GM19395 (cell line): ENCODE data around the gene DLGAP4.

ENCODE experiments used
- ATAC-seq: cut with Tn5 transposase; IDR thresholded peaks from one replicate; pipeline ENCODE4 v1.9.1; 2021; ENCODE audit warnings: mild to moderate bottlenecking, moderate library complexity; ENCODE audit not compliant: unreplicated experiment

The DLGAP4 gene

GRCh38 chr20:36440370-36441026 is 134.4 kb downstream of the DLGAP4 start:
- ATAC-seq, result no peak

- no peak for ATAC-seq
Observed at GRCh38 chr20:36441027-36441414, 134.9 kb downstream of the DLGAP4 start.

- no peak for ATAC-seq
Observed at GRCh38 chr20:36441416-36441815, 135.3 kb downstream of the DLGAP4 start.

- no peak for ATAC-seq
Observed at GRCh38 chr20:36445847-36446246, 139.7 kb downstream of the DLGAP4 start.

DNA sequence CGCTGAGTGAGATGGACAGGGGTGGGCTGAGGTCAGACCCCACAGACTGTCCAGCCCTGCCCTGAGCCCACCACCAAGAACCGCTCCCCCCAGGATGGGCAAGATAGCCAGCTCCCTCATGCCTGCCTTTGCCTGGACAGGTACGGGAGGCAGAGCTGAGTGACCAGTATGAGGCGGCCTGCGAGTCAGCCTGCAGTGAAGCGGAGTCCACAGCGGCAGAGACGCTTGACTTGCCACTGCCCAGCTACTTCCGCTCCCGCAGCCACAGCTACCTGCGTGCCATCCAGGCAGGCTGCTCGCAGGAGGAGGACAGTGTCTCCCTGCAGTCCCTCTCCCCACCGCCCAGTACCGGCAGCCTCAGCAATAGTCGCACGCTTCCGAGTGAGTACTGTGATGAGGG is 140.4 kb downstream of the DLGAP4 start:
- no peak for ATAC-seq

GRCh38 chr20:36447101-36447500 is 141.0 kb downstream of the DLGAP4 start:
- no peak for ATAC-seq

GRCh38 chr20:36449663-36450062 is 143.5 kb downstream of the DLGAP4 start:
- no peak for ATAC-seq

GRCh38 chr20:36454332-36454697 is 148.2 kb downstream of the DLGAP4 start:
- ATAC-seq, result no peak

DNA sequence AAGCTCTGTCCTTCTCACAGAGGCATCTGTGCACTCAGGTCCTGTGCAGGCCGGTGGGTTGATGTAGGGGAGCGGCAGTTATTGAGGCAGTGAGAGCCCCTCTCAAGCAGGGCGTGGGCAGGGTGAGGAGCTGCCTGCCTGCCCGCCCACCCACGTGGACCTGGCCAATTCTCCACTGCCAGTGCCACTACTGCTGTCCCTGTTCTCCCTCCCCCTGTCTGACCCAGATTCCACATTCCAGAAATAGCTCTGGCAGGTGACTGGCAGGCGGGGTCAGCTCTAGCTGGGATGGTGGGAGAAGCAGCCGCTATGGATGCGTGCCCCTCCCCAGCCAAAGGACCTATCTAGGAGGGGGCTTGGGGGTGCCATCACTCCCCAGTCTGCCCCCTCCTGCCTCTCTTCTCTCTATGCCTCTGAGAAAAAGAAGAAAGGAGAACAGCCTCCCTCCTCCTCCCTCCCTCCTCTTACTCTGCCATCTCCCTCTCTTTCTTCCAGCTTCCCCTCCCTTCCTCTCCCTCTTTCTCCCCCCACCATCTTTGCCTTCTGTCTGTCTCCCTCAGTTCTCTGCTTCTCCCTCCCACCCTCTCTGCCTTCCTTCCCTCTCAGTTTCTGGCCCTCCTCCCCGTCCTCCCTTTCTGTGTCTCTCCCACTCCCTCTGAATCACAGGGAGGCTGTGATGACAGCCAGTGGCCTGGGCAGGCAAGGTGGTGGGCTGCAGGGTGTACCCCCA is 148.7 kb downstream of the DLGAP4 start:
- no peak for ATAC-seq

GRCh38 chr20:36455972-36456625 is 150.0 kb downstream of the DLGAP4 start:
- ATAC-seq, result no peak

DNA sequence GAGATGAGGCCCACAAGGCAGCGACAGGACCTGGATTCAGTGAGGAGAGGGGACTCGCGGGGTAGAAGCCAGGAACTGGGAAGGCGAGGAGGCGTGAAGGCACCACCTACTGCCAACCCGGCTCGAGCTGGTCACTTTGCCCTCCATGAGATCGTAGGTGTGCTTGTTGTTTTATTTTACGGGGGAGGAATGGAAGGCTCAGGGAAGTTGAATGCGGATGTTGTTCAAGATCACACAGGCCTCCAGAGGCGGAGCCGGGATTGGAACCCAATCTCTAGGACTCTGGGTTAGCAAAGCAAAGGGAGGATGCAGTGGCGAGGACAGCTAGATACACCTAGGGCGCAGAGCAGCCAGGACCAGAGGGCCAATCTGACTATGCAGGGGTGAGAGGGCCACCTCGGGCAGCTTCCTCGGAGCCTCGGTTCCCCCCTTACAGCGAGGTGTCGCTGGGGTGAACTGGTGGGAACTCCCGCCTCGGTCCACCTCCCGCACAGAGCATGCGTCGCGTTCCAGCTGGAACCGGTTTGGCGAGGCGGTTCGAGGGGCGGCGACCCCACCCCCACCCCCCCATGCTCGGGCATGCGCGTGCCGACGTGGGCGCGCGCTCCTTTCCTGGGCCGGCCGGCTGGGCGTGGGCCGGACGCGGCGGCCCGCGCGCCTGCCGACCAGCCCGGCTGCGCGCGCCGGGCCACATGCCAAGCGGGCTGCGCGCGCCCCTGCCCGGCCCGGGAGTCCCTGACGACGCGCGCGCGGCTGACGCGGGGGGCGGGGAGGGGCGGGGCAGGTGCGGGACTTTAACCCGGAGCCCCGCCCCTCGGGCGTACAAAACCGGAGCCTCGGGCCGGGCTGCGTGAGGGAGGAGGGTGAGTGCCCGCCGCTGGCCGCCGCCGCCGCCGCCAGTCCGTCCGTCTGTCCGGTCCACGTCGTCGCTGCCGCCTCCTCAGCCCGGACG is 154.8 kb downstream of the DLGAP4 start:
- peak; percentile 64 for ATAC-seq

DNA sequence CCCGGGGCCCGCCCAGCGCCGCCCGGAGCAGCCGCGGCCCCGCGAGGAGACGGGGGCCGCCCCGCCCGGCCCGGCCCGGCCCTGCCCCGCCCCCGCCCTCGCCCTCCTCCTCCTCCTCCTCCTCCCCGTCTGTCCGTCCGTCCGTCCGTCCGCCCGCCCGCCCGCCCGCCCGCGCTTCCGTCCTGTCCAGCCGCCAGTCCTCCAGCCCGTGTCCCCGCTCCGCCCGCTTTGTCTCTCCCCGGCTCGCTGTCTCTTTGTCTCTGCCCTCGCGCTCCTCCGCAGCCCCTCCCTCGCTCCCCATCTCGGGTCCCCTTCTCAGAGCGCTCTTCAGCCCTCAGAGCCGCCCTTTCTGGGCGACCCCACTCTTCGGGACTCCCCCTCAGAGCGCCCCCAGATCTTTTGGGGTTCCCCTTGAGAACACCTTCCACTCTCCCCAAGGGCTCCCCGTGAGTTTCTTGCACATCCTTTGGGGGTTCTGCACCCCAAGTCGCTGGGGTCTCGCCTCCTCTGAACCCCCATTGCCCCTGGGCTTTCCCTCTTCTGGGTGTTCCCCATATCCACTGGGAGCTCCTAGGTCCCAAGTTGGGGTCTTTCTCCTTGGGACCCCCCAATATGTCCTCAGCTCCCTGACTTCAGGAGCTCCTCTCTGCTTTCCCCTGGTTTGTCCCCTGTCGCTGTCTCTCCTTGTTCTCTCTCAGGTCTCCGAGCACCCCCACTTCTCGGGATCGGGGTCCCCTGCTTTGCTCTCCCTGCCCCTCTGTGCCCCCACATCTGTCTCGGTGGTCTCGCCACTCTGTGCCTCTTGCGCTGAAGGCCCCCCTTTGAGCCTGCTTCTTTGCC is 155.7 kb downstream of the DLGAP4 start:
- ATAC-seq, result peak; percentile 26

DNA sequence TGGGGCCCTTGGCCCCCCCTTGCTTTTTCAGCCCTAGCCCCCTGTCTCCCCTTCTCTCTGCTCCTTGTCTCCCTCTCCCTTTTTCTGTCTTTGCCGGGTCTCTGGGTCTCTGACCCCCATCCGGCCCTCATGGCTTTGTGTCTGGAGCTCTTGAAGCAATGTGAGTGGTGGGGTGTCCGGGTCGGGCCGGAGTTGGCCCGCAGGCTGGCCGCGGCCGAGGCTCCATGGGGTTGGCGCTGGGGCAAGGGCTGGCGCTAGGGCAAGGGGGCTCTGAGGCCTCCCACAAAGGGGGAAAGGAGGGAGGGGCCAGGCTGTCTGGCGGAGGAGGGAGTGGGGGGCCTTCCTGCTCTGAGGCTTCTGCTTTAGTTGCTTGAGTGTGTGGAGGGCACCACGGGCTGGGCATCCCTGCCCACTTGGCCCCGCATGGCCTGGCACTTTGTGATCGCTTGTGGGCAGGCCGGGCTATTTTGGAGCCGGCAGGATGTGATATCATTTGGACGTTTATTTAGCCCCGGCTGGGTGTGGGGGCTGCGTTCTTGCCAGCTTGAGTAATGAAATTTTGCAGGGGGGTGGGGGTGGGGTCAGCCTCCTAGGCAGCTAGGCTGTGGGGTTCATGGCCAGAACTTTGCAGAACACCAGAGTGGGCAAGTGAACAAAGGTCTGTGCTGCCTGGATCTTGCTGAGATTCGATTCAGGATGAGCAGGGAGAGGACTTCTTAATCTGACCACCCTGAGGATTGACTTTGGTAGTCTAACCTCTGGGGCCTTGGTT is 156.5 kb downstream of the DLGAP4 start:
- ATAC-seq, result no peak

GRCh38 chr20:36463212-36464061 is 157.3 kb downstream of the DLGAP4 start:
- ATAC-seq, result no peak

- ATAC-seq, result no peak
Observed at GRCh38 chr20:36465109-36466080, 159.3 kb downstream of the DLGAP4 start.

DNA sequence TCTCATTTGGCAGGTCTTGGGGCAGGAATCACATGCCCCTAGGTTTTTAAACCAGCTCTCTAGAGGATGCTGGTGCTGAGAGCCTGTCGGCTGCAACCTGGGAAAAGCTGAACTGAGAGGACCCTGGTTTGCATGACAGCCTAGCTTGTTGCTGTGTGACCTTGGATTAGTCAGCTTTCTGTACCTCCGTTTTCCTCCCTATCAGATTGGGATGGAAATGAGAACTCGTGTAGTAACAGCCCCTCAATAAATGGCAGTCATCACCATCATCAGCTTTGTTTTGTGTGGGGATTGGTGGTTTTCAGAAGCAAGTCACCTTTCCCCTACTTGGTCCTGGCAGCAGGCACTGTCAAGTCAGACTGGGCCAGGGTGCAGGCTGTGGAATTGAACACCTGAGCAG is 159.9 kb downstream of the DLGAP4 start:
- no peak for ATAC-seq
